GM15510 (cell line): ENCODE data around the gene ACTL6B.
A peak's percentile ranks its signal among the peaks of the same experiment; 100 is the strongest.

ENCODE experiments used
- POLR2A ChIP-seq: IDR thresholded peaks from 3 replicates; pipeline ENCODE4 v1.6.1; 2011; ENCODE audit warnings: borderline replicate concordance; ENCODE audit not compliant: insufficient read length; ENCODE audit errors: extremely low read depth

The ACTL6B gene

GRCh38 chr7:100604028-100604975, 51.9 kb downstream of the ACTL6B start:
- TF ChIP-seq POLR2A: peak; percentile 56

- no peak for TF ChIP-seq POLR2A
Observed at GRCh38 chr7:100603726-100604027, 52.6 kb downstream of the ACTL6B start.

- TF ChIP-seq POLR2A: no peak
Observed at GRCh38 chr7:100602889-100603725, 53.1 kb downstream of the ACTL6B start.

GRCh38 chr7:100600730-100601038, 55.6 kb downstream of the ACTL6B start:
- no peak for TF ChIP-seq POLR2A

GRCh38 chr7:100599911-100600729, 56.1 kb downstream of the ACTL6B start:
- TF ChIP-seq POLR2A: no peak

- no peak for TF ChIP-seq POLR2A
Observed at GRCh38 chr7:100598425-100598824, 57.8 kb downstream of the ACTL6B start.

GRCh38 chr7:100595188-100595587, 61.1 kb downstream of the ACTL6B start:
- TF ChIP-seq POLR2A: no peak
